GM18909 (cell line): ENCODE data around the gene VTI1B.
"Not testable (repeated sequence)": the region's sequence is repeated elsewhere in the genome, so short reads cannot be mapped to it uniquely, and the experiment has no call there.

Experiments used
- ATAC-seq: cut with Tn5 transposase; IDR thresholded peaks from one replicate; pipeline ENCODE4 v1.9.1; 2021; ENCODE audit warnings: mild to moderate bottlenecking; ENCODE audit not compliant: unreplicated experiment, poor library complexity

The VTI1B gene

DNA sequence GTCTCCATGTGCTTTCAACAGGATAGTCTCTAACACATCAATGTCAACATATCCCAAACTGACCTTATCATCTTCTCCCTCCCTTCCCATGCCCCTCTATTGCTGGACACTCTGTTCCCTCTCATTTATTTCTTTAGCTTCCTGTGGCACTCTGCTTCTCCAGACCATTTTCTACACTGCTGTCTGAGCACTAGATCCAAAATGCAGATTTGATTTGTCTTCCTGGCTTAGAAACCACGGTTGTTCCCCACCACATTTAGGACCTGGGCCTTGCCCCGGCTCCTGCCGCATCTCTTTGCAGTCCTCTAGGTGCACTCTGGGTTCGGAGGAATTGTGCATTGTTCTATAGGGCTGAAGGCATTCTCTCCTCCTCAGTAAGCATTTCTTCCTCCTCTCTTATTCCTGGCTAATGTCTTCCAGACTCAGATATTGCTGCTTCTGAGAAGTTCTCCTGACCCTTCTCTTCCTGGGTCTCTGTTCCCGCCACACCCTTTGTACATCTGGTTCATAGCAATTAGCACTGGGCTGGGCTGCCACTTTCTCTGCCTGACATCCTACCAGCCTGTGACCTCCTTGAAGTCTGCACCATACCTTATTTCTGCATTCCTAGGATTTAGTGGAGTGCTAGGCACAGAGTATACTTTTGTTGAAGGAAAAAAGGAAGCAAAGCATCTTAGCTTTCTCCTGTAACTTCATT is 40.8 kb downstream of the VTI1B start:
- ATAC-seq: no peak

DNA sequence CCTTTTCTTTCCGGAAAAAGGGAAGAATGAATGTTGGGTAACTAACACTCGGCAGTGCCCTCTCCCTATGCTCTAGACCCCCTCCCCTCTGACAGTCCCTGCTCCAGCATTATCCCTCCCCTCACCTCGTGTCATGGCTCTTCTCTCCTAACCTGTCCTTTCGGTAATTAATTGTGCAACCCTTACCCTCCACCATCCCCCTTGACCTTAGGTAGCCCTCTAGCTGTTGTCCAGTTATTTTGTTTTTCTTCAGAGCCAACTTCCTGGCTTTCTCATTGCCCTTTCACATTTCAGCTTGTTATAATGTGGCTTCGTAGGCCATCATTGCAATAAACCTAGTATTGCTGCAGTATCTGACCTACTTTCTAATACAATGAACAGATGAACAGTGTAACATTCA is 43.5 kb downstream of the VTI1B start:
- ATAC-seq: no peak

GRCh38 chr14:67630186-67630585 is 44.2 kb downstream of the VTI1B start:
- ATAC-seq: no peak

GRCh38 chr14:67627519-67627918 is 46.9 kb downstream of the VTI1B start:
- ATAC-seq: no peak

GRCh38 chr14:67626131-67626530 is 48.3 kb downstream of the VTI1B start:
- not testable (repeated sequence) for ATAC-seq

DNA sequence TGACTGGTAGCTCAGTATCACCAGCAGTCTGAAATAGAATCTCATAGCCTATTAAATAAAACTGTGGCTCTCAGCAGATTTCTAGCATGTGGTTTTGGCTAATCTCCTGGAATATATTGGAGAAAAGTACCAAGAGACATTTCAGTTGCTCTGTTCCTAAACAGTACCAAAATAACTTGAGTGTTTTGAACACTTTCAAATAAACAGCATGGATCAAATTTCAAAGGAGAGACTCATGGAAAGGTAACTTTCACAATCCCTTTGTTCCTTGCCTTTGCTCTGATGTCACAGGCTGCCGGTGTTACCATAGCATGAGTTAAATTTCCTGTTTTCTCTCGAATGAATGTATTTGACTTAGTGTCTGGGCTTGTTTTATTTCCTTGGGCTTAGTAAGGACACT is 51.3 kb downstream of the VTI1B start:
- no peak for ATAC-seq

DNA sequence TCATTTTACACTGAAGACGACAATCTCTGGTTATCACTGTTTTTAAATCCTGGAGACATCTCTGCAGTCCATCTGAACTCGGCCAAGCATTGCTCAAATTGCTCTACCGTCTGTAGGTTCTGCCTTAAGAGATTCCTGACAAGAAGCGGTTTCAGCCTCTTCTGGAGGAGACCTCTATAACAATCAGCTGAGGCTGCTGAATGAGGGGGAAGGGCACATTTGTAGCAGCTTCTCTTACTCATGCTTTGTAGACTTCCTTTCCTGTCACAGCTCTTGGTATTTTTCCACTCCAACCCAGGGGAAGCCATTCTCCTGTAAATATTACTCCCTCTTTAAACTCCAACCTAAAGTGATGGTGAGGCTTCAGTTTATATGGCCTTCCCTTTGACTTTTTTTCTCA is 51.8 kb downstream of the VTI1B start:
- ATAC-seq: no peak

DNA sequence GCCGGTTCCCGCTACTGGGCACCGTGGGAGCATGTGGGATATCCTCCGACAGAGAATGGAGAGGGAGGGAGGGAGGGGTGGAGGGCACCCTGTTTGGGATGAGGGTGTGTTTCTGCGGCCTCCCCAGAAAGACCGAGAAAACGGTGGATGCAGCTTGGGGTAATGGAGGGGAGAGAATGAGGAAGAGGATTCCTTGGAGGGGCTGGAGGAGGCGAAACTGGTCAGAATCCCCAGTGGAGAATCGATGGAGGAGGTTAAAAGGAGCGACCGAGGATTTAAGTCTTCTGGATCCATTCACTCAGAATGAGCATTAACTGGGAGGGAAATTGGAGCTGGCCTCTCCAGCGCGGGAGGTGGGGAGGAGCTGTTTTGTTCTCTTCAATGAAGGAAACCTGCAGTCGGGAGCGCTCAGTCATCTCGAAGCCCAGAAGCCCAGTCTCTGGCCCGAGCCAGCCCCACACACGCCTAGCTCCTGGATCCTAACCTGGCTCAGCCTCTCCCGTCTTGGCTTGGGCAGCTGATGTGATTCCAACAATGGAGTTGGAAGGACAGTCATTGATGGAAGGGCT is 54.1 kb downstream of the VTI1B start:
- ATAC-seq: no peak

GRCh38 chr14:67619446-67620216 is 54.8 kb downstream of the VTI1B start, which contains the start of gene ARG2:
Gene ARG2 (plus strand): TSS chr14:67619920. CDS start chr14:67619978, 58 bp downstream.
- peak; percentile 93 for ATAC-seq

GRCh38 chr14:67618617-67619063 is 55.8 kb downstream of the VTI1B start:
- ATAC-seq: no peak

- no peak for ATAC-seq
Observed at GRCh38 chr14:67610491-67610890, 63.9 kb downstream of the VTI1B start.

GRCh38 chr14:67609642-67610310 is 64.7 kb downstream of the VTI1B start:
- ATAC-seq: no peak

DNA sequence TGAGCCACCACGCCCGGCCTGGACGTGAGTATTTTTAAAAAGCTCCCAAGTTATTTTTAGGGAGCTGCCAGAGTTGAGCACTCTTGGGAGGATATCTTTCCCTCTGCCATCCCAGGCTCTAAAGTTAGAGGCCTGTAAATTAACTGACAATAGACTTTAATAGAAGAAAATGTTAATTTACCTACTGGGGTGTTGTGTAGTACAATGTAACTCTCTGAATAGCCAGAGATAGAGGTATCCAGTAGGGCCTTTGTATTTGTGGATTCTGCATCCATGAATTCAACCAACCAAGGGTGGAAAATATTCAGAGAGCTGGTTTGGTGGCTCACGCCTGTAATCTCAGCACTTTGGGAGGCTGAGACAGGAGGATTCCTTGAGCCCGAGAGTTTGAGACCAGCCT is 66.8 kb downstream of the VTI1B start:
- ATAC-seq: no peak

DNA sequence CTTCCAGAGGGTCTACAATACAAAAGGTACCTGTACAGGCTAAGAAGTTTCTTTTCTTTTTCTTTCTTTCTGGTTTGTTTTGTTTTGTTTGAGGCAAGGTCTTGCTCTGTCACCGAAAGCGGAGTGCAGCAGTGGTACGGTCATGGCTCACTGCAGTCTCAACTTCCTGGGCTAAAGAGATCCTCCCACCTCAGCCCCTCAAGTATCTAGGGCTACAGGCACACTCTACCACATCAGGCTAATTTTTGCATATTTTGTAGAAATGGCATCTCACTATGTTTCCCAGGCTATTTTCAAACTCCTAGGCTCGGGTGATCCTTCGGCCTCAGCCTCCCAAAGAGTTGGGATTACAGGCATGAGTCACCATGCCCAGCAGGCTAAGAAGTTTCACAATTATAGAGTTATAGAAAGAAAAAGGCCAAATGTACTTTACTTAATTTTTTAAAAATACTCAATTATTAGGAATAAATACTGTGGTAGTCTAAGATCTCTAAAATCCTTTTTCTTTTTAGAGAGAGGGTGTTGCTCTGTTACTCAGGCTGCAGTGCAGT is 71.4 kb downstream of the VTI1B start:
- peak; percentile 67 for ATAC-seq

DNA sequence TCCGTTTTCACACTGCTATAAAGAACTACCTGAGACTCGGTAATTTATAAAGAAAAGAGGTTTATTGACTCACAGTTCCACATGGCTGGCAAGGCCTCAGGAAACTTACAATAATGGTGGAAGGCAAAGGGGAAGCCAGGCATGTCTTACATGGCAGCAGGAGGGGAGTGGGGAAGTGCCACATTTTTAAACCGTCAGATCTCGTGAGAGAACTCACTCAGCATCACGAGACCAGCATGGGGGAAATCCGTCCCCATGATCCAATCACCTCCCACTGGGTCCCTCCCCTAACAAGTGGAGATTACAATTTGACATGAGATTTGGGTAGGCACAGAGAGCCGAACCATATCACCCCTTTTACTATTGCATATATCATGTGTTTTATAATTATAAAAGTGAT is 72.4 kb downstream of the VTI1B start:
- no peak for ATAC-seq

DNA sequence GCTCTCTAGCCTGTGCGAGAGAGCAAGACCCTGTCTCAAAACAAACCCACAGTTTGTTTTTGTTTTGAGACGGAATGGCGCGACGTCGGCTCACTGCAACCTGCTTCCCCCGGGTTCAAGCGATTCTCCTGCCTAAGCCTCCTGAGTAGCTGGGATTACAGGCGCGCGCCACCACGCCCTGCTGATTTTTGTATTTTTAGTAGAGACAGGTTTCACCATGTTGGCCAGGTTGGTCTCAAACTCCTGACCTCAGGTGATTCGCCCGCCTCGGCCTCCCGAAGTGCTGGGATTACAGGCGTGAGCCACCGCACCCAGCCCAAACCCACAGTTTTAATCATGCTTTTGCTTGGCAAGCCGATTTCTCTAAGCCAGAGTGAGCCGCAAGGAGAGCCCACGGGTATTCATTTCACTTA is 73.9 kb downstream of the VTI1B start:
- ATAC-seq: not testable (repeated sequence)

- peak; percentile 93 for ATAC-seq
Observed at GRCh38 chr14:67599698-67600561, 74.5 kb downstream of the VTI1B start, which contains the start of gene PIGH. Gene PIGH (minus strand): TSS chr14:67600268. CDS start chr14:67600203, 65 bp downstream.
